Measurements from ENCODE around the gene EWSR1.
A peak's percentile ranks its signal among the peaks of the same experiment; 100 is the strongest.

Gene EWSR1

GRCh38 chr22:29306835-29307595 lies 38.9 kb downstream of the EWSR1 start (continued):
- TF ChIP-seq ZNF585B (tag by site-specific recombination; IDR thresholded peaks at IDR 0.05) (no peak), GLI4 (tag by site-specific recombination; IDR thresholded peaks at IDR 0.05) (no peak), ZNF202 (tag by site-specific recombination; IDR thresholded peaks at IDR 0.05; ENCODE audit: borderline replicate concordance) (no peak), ZNF24 (tag by site-specific recombination; IDR thresholded peaks at IDR 0.05) (no peak), HOXD13 (CRISPR knock-in tag; IDR thresholded peaks at IDR 0.05; ENCODE audit: borderline replicate concordance) (no peak; the same call in 1 of the 2 replicates), ZNF114 (tag by site-specific recombination; IDR thresholded peaks at IDR 0.05) (no peak), ZNF792 (tag by site-specific recombination; IDR thresholded peaks at IDR 0.05) (no peak), ZNF324 (tag by site-specific recombination; IDR thresholded peaks at IDR 0.05) (no peak), ZNF2 (tag by site-specific recombination; IDR thresholded peaks at IDR 0.05) (no peak), ELK4 (IDR thresholded peaks at IDR 0.05; ENCODE audit: borderline replicate concordance, low read depth, low read length) (no peak), ZNF473 (tag by site-specific recombination; IDR thresholded peaks at IDR 0.05) (no peak), KLF1 (tag by site-specific recombination; IDR thresholded peaks at IDR 0.05) (peak; percentile 71), ZNF433 (tag by site-specific recombination; IDR thresholded peaks at IDR 0.05; ENCODE audit: low read depth) (no peak), ZNF449 (tag by site-specific recombination; IDR thresholded peaks at IDR 0.05) (no peak), ZNF571 (tag by site-specific recombination; IDR thresholded peaks at IDR 0.05) (no peak), ZNF544 (tag by site-specific recombination; IDR thresholded peaks at IDR 0.05) (no peak), GLIS2 (tag by site-specific recombination; IDR thresholded peaks at IDR 0.05) (no peak), ZNF791 (tag by site-specific recombination; IDR thresholded peaks at IDR 0.05) (no peak), ZNF112 (tag by site-specific recombination; IDR thresholded peaks at IDR 0.05) (no peak), ZNF366 (tag by site-specific recombination; conservative IDR thresholded peaks at IDR 0.05) (no peak), ZNF658 (tag by site-specific recombination; IDR thresholded peaks at IDR 0.05) (no peak), ZNF596 (tag by site-specific recombination; IDR thresholded peaks at IDR 0.05) (no peak), ZNF621 (tag by site-specific recombination; IDR thresholded peaks at IDR 0.05) (no peak), ZNF561 (tag by site-specific recombination; IDR thresholded peaks at IDR 0.05; ENCODE audit: borderline replicate concordance) (peak; percentile 51; the same call in 1 of the 2 replicates), ZNF174 (tag by site-specific recombination; IDR thresholded peaks at IDR 0.05) (no peak), KLF16 (tag by site-specific recombination; IDR thresholded peaks at IDR 0.05) (0 out of 2 replicates have a peak, but pooled peaks have one; percentile 13), ZNF214 (tag by site-specific recombination; IDR thresholded peaks at IDR 0.05; ENCODE audit: borderline replicate concordance) (no peak), ZIC2 (tag by site-specific recombination; IDR thresholded peaks at IDR 0.05) (no peak), KLF17 (tag by site-specific recombination; IDR thresholded peaks at IDR 0.05) (no peak), KLF8 (tag by site-specific recombination; IDR thresholded peaks at IDR 0.05) (peak; percentile 49; the same call in 1 of the 2 replicates), ZBTB44 (tag by site-specific recombination; IDR thresholded peaks at IDR 0.05) (0 out of 2 replicates have a peak, but pooled peaks have one; percentile 28), ZBTB26 (tag by site-specific recombination; optimal IDR thresholded peaks at IDR 0.05) (peak; percentile 84), ZNF558 (tag by site-specific recombination; IDR thresholded peaks at IDR 0.05) (no peak), ZNF677 (tag by site-specific recombination; IDR thresholded peaks at IDR 0.05) (no peak), KLF9 (tag by site-specific recombination; IDR thresholded peaks at IDR 0.05; ENCODE audit: low read depth) (peak; percentile 71), ZNF701 (tag by site-specific recombination; IDR thresholded peaks at IDR 0.05) (no peak)

Measured in HEK293 (cell line).